GM19240 (cell line): ENCODE results near the gene ATMIN.

Source experiments
- DNase-seq: peaks from one replicate; pipeline ENCODE4 v3.0.0; 2011; ENCODE audit warnings: low spot score; ENCODE audit not compliant: insufficient read length

Gene ATMIN, protein sequence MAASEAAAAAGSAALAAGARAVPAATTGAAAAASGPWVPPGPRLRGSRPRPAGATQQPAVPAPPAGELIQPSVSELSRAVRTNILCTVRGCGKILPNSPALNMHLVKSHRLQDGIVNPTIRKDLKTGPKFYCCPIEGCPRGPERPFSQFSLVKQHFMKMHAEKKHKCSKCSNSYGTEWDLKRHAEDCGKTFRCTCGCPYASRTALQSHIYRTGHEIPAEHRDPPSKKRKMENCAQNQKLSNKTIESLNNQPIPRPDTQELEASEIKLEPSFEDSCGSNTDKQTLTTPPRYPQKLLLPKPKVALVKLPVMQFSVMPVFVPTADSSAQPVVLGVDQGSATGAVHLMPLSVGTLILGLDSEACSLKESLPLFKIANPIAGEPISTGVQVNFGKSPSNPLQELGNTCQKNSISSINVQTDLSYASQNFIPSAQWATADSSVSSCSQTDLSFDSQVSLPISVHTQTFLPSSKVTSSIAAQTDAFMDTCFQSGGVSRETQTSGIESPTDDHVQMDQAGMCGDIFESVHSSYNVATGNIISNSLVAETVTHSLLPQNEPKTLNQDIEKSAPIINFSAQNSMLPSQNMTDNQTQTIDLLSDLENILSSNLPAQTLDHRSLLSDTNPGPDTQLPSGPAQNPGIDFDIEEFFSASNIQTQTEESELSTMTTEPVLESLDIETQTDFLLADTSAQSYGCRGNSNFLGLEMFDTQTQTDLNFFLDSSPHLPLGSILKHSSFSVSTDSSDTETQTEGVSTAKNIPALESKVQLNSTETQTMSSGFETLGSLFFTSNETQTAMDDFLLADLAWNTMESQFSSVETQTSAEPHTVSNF

DNA sequence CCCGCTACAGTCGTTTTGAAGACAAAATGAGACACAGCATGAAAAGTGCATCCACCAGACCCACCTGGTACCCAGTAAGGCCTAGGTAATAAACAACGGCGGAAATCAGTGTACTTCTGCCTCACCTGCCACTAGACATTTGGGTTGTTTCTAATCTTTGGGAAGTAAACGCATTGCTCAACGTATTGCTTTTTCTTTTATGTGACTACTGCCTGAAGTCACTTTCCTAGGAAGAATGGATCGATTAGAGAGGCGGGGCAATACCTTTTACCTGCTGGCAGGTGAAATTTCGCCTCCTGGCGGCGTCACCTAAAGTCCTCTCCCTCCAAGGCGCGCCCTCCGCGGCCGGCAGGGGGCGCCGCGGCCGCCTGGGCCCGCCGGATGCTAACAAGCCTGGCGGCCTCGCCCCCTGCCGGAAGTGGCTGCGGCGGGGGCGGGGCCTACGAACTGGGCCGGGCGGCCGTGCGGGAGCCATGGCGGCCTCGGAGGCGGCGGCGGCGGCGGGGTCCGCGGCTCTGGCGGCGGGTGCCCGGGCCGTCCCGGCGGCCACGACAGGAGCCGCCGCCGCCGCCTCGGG lies at the start of gene ATMIN:
Gene ATMIN (plus strand): TSS at position 445 of the 577 bp plus-strand sequence. CDS start 29 bp downstream, at position 474.
- DNase-seq: peak; percentile 92

DNA sequence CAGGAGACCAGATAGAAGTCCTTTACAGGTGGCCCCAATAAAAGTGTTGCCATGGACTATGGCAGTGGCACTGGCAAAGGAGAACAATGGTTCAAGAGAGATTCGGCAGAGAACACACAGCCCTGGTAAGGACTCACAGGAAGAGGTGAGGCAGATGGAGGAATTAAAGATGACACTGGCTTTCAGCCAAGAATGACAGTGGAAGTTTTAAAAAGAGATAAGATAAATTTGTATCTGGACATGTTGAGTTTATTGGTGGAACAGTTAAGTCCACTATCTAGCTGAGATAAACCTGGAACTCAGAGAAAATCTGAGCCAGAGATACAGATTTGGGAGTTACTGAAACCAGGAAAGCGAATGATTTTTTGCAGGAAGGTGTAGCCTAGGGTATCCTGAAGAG lies 49.1 kb upstream of the ATMIN start:
- no peak for DNase-seq

DNA sequence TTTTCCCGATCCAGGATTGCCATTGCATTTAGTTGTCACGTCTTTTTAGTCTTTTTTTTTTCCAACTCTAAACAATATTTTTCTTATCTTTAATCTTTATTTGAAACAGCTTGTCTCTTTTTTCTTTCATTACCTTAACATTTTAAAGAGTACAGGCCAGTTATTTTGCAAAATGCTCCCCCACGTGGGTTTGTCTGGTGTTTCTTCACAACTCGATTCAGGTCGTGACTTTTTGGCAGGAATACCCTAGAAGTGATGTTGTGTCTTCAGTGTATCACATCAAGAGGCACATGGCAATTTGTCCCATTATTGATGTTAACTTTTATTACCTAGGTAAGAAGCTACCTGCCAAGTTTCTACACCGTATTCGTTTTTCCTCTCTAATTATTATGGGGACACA lies 46.9 kb upstream of the ATMIN start:
- DNase-seq: no peak

DNA sequence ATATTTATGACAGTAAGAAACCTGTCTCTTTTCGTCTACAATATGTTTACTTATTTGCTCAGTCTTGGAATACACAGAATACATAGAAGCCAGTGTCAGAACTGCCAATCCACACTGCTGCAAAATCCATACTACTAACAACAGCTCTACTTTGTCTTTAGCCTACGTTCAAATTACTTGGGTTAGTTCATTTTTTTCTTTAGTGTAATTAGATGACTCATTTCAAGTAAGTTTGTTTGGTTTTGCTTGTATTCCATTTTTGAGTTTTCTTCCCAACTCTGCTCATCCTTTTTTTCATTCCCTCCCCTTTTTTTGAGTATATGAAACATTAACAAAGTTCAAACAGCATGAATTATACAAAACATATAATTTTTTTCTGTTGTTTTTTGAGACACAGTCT lies 45.8 kb upstream of the ATMIN start:
- no peak for DNase-seq

DNA sequence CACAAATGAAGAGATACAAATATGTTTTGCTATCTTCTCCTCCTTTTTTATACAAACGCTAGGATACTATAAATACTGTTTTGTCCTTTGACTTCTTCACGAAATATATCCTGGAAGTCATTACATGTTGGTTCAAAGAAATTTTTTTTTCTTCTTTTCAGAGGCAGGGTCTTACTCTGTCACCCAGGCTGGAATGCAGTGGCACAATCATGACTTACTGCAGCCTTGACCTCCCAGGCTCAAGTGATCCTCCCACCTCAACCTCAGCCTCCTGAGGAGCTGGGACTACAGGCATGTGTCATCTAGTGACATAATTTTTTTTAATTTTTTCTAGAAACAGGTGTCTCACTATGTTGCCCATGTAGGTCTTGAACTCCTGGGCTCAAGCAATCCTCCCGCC lies 45.1 kb upstream of the ATMIN start:
- DNase-seq: no peak

DNA sequence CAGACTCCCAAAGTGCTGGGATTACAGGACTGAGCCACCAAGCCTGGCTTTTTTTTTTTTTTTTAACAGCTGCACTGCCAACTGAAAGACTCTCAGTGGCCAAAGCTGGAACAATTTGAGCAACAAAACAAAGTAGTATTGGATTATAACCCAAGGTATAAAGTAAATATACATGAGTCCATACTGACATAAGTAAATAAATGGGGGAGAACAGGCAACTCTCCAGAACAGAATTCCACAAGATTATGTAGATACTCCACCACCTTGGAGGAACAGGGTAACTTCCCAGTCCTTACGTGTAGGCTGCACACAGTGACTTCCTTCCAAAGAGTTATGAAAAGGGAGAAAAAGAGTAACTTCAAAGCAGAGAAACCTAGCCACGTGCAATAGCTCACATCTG lies 44.7 kb upstream of the ATMIN start:
- DNase-seq: no peak

DNA sequence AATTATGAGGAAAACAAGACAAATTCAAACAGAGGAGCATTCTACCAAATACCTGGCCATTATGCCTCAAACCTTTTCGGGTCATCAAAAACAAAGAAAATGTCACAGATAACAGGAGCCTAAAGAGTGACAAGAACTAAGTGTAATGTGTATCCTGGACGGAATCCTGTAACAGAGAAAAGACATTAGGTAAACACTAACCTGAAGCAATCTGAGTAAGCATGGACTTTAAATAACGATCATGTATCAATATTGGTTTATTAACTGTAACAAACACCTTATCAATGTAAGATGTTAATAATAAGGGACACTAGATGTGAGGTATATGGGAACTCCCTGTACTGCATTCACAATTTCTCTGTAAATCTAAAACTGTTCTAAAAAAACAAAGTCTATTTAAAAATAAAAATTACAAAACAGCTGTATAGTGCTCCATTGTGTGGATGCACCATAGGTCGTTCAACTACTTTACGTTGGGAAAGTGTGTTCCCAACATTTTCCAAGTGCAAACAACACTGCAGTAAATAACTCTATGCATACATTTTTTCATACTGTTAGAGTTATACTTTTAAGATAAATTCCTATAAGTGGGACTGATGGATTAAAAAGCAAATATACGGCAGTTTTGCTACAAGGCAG lies 43.7 kb upstream of the ATMIN start:
- DNase-seq: no peak

DNA sequence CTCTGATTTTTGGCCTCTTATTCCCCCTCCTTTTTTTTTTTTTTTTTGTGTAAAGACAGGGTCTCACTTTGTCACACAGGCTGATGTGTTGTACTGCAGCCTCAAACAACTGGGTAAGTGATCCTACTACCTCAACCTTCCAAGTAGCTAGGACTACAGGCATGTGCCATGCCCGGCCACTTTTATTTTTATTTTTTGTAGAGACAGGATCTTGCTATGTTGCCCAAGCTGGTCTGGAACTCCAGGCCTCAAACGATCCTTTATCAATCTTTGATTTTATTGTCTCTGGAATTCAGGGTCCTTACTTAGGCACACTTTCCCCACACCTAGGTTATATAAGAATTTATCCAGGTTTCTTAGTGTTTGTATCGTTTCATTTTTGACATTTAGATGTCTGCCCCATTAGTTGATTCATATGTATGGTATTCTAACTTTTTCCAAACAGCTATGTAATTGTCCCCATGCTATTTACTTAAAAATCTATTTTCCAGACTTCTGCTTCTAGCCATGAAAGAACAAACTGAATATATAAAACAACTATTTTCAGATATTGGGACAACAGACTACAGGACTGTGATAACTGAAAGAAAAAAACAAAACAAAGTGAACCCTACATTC lies 42.9 kb upstream of the ATMIN start:
- DNase-seq: no peak

DNA sequence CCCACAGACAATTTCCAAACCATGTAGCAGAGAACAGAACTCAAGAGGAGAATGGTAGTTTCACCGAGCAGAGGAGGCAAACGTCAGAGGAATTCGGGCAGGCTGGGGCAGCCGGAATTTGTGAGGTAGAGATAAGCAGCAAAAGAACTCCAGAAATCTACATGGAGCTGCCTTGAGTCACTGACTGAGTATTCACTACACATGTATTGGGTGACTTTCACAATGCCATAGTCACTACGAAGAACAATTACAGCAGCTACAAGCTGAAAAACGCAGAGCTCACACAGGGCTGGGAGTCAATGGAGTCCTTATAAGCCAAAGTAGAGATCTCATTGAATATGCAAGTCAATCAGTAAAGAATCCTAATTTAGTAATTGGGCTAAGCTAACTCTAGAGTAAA lies 42.3 kb upstream of the ATMIN start:
- no peak for DNase-seq

DNA sequence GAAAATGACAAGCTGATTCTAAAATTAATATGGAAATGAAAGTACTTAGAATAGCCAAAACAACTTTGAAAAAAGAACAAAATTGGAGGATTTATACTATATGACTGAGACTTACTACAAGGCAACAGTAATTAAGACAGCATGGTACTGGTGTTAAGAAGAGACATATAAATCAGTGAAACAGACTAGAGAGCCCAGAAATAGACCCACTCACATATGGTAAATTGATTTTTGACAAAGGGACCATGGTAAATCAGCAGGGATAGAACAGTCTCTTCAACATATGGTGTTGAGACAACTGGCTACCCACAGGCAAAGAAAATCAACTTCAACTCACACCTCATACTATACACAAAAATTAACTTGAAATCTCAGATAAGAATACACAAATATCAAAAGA lies 41.8 kb upstream of the ATMIN start:
- DNase-seq: no peak

DNA sequence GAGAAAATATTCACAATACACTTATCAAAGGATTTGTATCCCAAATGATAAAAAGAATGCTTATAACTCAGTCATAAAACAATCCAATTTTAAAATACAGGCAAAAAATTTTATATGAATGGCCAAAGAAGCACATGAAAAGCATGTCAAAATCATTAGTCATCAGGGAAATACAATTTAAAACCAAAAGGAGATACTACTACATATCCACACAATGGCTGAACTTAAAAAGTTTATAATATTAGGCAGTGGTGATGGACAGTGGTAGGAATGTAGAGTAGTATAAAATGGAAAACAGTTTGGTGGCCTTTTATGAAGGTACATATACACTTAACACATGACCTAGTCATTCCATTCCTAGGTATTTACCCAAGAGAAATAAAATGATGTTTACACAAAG lies 41.2 kb upstream of the ATMIN start:
- no peak for DNase-seq

DNA sequence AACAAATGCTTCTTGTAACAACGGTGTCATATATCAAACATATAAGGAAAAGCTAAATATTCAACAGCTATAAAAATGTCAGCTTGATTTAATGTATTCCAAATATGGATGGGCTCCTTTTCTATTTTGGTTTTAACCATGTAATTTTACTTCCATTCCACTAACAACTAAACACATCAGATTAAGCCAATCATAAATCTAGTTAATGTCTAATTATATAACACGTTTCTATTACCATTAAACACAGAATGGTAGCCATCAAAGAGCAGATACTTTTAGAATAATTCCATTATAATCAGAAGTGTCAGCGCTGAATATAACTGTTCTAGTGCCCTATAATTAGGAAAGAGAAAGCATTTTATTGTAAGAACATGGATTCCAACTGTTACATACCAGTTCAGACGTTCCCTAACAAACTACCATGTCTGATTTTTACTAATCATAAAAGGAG lies 38.9 kb upstream of the ATMIN start:
- DNase-seq: no peak

DNA sequence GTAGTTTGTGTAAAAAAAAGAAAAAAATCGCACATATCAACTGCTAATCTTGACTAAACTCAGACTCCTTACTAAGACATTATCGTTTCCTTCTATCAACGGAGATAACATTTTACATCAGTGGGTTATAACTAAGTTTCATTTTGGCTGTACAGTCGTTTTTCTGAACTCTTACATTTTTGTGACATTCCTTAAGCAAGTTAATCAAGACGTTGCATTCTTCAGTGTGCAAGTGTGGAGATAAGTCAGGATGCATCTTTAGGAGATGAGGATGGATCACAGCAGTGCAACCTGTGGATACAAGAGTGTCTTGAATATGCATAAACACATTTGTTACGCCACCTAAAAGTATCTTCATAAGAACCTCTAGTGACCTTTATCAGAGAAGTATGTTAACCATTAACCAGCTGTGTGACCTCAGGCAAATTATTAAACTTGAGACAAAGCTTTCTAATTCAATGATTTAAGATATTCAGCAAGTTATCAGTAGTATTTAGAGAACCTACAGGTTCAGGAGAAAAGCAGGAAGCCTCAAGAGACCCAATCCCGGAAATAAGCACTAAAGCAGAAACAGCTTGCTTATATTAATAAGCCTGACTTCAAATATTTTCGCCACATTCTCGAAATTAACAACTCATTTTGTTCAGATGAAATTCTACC lies 38.4 kb upstream of the ATMIN start:
- no peak for DNase-seq

DNA sequence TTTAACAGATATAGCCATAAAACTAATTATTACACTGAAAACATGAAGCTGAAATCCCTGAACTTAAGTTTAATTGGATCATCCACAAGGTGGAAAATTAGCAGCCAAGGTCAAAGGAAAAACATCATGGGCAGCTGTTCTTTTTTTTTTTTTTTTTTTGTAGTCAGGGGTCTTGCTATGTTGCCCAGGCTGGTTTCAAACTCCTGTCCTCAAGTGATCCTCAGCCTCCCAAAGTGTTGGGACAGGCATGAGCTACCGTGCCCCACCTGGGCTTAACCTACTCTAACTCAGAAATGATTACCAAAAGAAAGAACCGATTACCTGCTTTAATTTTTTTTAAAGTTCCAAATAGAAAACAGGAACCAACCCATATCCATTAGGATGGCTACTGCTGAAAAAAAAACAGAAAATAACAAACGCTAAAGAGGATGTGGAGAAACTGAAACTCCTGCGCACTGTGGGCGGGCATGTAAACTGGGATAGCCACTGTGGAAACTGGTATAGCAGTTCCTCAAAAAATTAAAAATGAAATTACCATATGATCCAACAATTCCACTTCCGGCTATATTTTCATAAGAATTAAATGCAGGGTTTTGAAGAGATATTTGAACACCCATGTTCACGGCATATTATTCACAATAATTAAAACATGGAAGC lies 37.5 kb upstream of the ATMIN start:
- no peak for DNase-seq

DNA sequence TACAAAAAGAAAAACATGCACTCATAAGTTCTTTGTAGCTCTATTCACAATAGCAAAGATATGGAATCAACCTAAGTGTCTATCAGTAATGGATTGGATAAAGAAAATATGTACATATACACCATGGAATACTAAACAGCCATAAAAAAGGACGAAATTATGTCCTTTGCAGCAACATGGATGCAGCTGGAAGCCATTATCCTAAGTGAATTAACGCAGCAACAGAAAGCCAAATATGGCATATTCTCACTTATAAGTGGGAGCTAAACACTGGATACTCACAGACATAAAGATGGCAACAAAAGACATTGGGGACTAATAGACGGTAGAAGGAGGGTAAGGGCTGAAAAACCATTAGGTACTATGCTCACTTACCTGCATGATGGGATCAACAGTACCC lies 34.8 kb upstream of the ATMIN start:
- DNase-seq: no peak

DNA sequence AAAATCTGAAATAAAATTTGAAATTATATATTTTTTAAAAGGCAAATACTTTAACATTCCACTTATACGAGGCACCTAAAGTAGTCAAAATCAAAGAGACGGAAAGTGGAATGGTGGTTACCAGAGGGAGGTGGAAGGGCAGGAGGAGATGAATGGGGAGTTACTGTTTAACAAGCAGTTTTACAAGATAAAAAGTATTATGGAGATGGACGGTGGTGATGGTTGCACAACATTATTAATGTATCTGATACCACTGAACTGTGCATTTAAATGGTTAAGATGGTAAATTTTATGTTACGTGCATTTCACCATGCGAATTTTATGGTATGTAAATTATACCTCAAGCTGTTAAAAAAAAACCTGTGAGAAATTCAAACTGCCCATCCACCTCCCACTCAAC lies 34.3 kb upstream of the ATMIN start:
- DNase-seq: no peak

DNA sequence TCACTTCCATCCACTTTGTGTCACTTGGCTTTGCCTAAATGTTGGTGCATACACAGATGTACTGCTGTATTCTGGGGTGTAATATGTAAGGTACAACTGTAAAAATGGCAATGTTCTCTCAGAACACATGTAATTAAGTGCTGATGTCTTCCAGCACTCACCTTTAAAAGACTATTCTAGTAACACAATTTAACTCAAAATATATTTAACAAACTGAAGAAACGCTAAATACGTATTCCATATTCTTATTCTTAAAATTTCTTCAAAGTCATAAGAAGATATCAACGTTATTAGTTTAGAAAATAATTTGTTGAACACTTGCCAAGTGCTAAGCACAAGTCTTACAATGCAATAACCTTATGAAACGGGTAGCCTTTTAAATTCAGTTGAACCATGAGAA lies 32.6 kb upstream of the ATMIN start:
- DNase-seq: no peak

DNA sequence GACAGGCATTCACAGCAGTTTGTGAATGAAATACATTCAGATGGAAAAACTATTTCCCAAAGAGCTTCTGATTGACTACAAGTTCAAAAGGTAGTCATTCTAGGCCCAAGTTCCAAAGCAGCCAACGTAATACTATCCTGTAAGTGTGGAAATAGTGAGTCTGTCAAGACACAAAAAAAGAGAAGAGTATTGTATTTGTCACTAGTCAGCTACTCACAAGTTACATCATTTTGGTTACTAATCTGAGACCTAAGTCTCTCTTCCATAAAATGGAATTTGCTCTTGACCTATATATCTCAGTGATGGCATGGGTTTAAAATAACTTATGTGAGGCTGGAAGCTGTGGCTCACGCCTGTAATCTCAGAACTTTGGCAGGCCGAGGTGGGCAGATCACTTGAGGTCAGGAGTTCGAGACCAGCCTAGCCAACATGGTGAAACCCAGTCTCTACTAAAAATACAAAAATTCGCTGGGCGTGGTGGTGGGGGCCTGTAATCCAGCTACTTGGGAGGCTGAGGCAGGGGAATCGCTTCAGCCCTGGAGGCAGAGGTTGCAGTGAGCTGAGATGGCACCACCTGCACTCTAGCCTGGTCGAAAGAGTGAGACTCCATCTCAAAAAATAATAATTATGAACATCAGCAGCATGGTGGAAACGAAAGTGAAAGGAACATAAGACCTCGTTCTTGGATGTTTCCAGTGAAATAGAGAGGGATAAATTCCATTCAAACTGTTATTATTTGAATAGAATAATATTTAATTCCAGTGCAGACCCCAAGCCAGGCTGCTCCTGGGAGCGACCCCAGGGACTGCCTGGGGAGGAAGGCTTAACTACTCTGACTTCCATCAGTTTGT lies 31.8 kb upstream of the ATMIN start:
- no peak for DNase-seq

DNA sequence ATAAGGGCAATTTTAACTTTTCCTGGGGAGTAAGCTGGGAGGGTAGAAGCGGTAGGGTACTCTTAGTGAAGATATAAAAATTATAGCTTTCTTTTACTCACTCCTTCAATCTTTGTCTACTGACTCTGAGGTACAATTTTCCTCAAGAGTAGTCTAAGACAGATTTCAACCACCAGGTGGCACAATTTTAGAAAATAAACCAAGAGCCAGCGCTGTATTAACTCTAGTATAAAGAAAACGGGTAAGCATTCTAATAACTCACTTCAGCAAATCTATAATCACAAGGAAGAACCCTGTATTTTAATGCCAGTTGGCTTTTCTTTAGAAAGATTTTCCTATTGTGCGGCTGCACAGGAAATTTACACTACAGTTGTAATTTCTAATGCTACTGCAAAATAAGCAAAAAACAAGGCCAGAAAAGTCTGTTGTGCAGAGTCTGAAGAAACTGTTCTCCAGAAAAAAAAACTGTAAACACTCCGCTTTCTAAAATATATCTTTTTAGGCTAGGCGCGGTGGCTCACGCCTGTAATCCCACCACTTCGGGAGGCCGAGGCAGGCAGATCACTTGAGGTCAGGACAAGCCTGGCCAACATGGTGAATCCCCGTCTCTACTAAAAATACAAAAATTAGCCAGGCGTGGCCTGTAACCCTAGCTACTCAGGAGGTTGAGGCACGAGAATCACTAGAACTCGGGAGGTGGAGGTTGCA lies 30.8 kb upstream of the ATMIN start:
- no peak for DNase-seq
